ENCODE measurements around the gene COA1.
"Not testable (repeated sequence)": the region's sequence is repeated elsewhere in the genome, so short reads cannot be mapped to it uniquely, and the experiment has no call there.

Gene COA1

GRCh38 chr7:43624156-43624555, 105.2 kb downstream of the COA1 start:
- no peak for DNase-seq

GRCh38 chr7:43621729-43622448, 107.4 kb downstream of the COA1 start:
- DNase-seq = no peak

GRCh38 chr7:43619213-43620012, 109.9 kb downstream of the COA1 start:
- DNase-seq = no peak

- no peak for DNase-seq
Measured at GRCh38 chr7:43618073-43618472, 111.2 kb downstream of the COA1 start.

- DNase-seq = no peak
Measured at GRCh38 chr7:43616977-43617376, 112.3 kb downstream of the COA1 start.

GRCh38 chr7:43615558-43616145, 113.7 kb downstream of the COA1 start:
- DNase-seq = no peak

GRCh38 chr7:43612599-43613589, 116.4 kb downstream of the COA1 start:
- DNase-seq = no peak

GRCh38 chr7:43612128-43612527, 117.2 kb downstream of the COA1 start:
- no peak for DNase-seq

GRCh38 chr7:43609097-43609496, 120.2 kb downstream of the COA1 start:
- DNase-seq = no peak

- DNase-seq = no peak
Measured at GRCh38 chr7:43604251-43604650, 125.1 kb downstream of the COA1 start.

- no peak for DNase-seq
Measured at GRCh38 chr7:43602256-43602655, 127.1 kb downstream of the COA1 start.

- no peak for DNase-seq
Measured at GRCh38 chr7:43600056-43600455, 129.3 kb downstream of the COA1 start.

- not testable (repeated sequence) for DNase-seq
Measured at GRCh38 chr7:43596426-43596825, 132.9 kb downstream of the COA1 start.

GRCh38 chr7:43594020-43594419, 135.3 kb downstream of the COA1 start:
- DNase-seq = no peak

GRCh38 chr7:43593010-43593409, 136.3 kb downstream of the COA1 start:
- no peak for DNase-seq

- DNase-seq = no peak
Measured at GRCh38 chr7:43592326-43592725, 137.0 kb downstream of the COA1 start.

- no peak for DNase-seq
Measured at GRCh38 chr7:43591558-43592180, 137.7 kb downstream of the COA1 start.

- no peak for DNase-seq
Measured at GRCh38 chr7:43590862-43591557, 138.3 kb downstream of the COA1 start.

- no peak for DNase-seq
Measured at GRCh38 chr7:43589728-43590127, 139.6 kb downstream of the COA1 start.

Measured in islet precursor cell (in vitro differentiated cells).